ENCODE data around the gene GPR32. TPM values are rescaled to one million over a fixed set of nuclear protein-coding genes. Genes with fewer than 3 reads are reported as not detected.

GPR32 gene
- total and polyA plus RNA-seq, 2 of the 8 experiments (the other 6 are each of a cell fraction or from before 2014, with no cell fraction given): not detected

DNA sequence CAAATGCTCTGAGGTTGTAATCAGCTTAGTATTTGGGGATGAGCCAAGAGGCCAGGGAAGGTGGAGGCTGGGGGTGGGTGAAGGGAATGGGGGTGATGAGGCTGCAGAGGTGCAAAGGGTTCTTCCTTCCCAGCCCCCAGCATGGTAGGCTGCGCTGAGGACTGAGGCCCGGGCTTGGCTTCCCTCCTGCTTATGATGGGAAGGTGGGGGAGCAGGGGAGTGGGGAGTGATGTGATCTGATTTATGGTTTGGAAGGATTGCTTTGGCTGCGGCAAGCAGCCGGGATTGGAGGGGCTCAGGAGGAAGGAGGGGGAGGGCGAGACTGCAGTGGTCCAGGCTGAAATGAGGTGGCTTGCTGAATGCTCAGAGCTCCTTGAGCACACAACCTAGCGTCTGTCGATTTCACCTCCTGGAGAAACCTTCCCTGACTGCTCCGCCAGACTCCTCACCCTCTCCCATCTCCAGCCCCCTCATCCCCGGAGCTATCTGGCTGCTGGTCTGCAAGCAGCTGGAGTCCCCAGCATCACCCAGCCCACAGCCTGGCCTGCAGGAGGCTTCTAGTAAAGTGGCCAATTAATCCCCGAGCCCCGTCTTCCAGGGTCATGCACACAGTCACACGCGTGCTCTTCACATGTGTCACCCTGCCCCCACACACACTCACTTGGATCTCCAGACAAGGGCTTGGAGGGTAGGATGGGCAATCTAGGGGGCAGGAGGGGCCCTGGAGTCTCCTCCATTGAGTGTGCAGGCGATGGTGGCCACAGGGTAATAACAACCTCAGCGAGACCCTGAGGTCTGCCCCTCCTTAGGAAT, 47.9 kb upstream of the GPR32 start:
- Histone ChIP-seq H3K56ac (replicated peaks; ENCODE audit: insufficient read length, low read depth, low read length) (no peak overlapping the region), H3K18ac (ENCODE audit: extremely low read depth, low read length) (peak overlapping the region; percentile 57), H3K4me2 (ENCODE audit: insufficient read depth in 1 of 2, low read depth in 2 of 2, low read length in 2 of 2) (peak overlapping the region; percentile 11 to 82; a peak in 3 of 4 replicates), H3K4me3 (ENCODE audit: extremely low read depth in 1 of 4, insufficient read depth in 2 of 4, low read depth in 3 of 4, low read length in 4 of 4) (peak overlapping the region in 1 of 4 experiments; percentile 6; a peak in 1 of 8 replicates), H3K14ac (ENCODE audit: insufficient read length) (no peak overlapping the region), H3K4me1 (replicated peaks in 1 of 4; ENCODE audit: control insufficient read depth in 3 of 4, insufficient read depth in 4 of 4, low read length in 3 of 4) (peaks cover 4 to 36% (median 23%) of the 10 kb centered on the region in 4 experiments), H3K27ac (ENCODE audit: low read depth, low read length) (no peak overlapping the region), H2AFZ (ENCODE audit: low read length) (no peak overlapping the region), H2AK5ac (ENCODE audit: low read depth, low read length) (no peak overlapping the region; the same call in 1 of the 2 replicates), H4K8ac (ENCODE audit: extremely low read depth, insufficient read depth, low read length) (no peak overlapping the region), H3K23me2 (ENCODE audit: low read depth, low read length) (peaks cover 15% of the 10 kb centered on the region), H3K79me2 (ENCODE audit: control insufficient read depth in 1 of 2, insufficient read depth in 2 of 2, low read length in 2 of 2) (peaks cover 0 to 5% of the 10 kb centered on the region in 2 experiments; a peak in 1 of 4 replicates), H3K9me3 (ENCODE audit: insufficient read depth in 2 of 2, low read depth in 1 of 2, low read length in 1 of 2) (no peaks in the 10 kb centered on the region), H4K20me1 (replicated peaks in 1 of 2; ENCODE audit: control insufficient read depth in 1 of 2, insufficient read depth in 2 of 2, low read length in 2 of 2) (peaks cover 1 to 5% of the 10 kb centered on the region in 2 experiments), H3K27me3 (replicated peaks in 1 of 4; ENCODE audit: control insufficient read depth in 3 of 4, extremely low read depth in 1 of 4, insufficient read depth in 3 of 4, low read length in 3 of 4) (peaks cover 4 to 42% (median 26%) of the 10 kb centered on the region in 4 experiments), H3K4ac (replicated peaks; ENCODE audit: insufficient read length, low read depth, low read length) (no peak overlapping the region), H2BK120ac (replicated peaks; ENCODE audit: low read depth, low read length) (no peak overlapping the region), H2BK15ac (ENCODE audit: low read length) (peak overlapping the region; percentile 74; the same call in 1 of the 2 replicates), H2BK20ac (ENCODE audit: low read length) (peak overlapping the region; percentile 74), H2BK5ac (ENCODE audit: low read depth, low read length) (peak overlapping the region; percentile 24; the same call in 1 of the 2 replicates), H3K23ac (ENCODE audit: insufficient read length) (no peak overlapping the region), H2BK12ac (ENCODE audit: low read depth, low read length) (peak overlapping the region; percentile 19; the same call in 1 of the 2 replicates), H4K5ac (ENCODE audit: insufficient read length, low read depth, low read length) (no peak overlapping the region), H3K9ac (replicated peaks in 1 of 4; ENCODE audit: extremely low read depth in 1 of 4, low read depth in 3 of 4, low read length in 3 of 4) (no peak overlapping the region), H3K79me1 (ENCODE audit: low read depth, low read length) (no peaks in the 10 kb centered on the region), H4K91ac (replicated peaks; ENCODE audit: insufficient read length, low read length) (peak overlapping the region; percentile 47), H3K36me3 (ENCODE audit: control insufficient read depth in 2 of 4, insufficient read depth in 4 of 4, low read length in 3 of 4) (no peaks in the 10 kb centered on the region)
- FAIRE-seq (no peak), DNase-seq (ENCODE audit: low read depth in 1 of 2, low spot score in 2 of 2) (no peak)
- CTCF ChIA-PET (ENCODE audit: partially characterized antibody): interaction anchor here (0.6 to 6.2 kb wide), 21 partner anchors 8 to 1000 kb away, joined by 3 to 134 read pairs (median 4); partner anchors contain the start of gene GPR32
- TF ChIP-seq BCL11A (IDR thresholded peaks at IDR 0.05; ENCODE audit: low read depth in 2 of 2, low read length in 2 of 2) (no peak), BRCA1 (IDR thresholded peaks at IDR 0.05; ENCODE audit: low read depth, low read length) (no peak), EZH2 (IDR thresholded peaks at IDR 0.05; ENCODE audit: low read depth, low read length, severe bottlenecking) (peak; percentile 28)
- POLR2A ChIA-PET (ENCODE audit: partially characterized antibody): interaction anchor here (1.2 to 11.8 kb wide), 8 partner anchors 10 to 83 kb away, joined by 3 to 72 read pairs (median 4); no protein-coding TSS in a partner anchor
- 72% methylated on average over 14 of the region's 15 CpGs; no CpG with 5 or more reads in 1 of the 2 experiments for WGBS, 2 experiments (ENCODE audit: extremely low coverage in 1 of 2, insufficient coverage in 1 of 2, insufficient read length in 1 of 2, insufficient replicate concordance in 2 of 2, low coverage in 1 of 2, low lambda C conversion rate in 2 of 2, missing lambda C conversion rate in 1 of 2)
